Measurements from ENCODE around the gene LRIT2.

GRCh38 chr10:84185526-84186175 lies 39.7 kb downstream of the LRIT2 start:
- TF ChIP-seq, protein P1, sequence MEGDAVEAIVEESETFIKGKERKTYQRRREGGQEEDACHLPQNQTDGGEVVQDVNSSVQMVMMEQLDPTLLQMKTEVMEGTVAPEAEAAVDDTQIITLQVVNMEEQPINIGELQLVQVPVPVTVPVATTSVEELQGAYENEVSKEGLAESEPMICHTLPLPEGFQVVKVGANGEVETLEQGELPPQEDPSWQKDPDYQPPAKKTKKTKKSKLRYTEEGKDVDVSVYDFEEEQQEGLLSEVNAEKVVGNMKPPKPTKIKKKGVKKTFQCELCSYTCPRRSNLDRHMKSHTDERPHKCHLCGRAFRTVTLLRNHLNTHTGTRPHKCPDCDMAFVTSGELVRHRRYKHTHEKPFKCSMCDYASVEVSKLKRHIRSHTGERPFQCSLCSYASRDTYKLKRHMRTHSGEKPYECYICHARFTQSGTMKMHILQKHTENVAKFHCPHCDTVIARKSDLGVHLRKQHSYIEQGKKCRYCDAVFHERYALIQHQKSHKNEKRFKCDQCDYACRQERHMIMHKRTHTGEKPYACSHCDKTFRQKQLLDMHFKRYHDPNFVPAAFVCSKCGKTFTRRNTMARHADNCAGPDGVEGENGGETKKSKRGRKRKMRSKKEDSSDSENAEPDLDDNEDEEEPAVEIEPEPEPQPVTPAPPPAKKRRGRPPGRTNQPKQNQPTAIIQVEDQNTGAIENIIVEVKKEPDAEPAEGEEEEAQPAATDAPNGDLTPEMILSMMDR (IDR thresholded peaks at IDR 0.05; ENCODE audit: low read depth, low read length, poor library complexity, severe bottlenecking), result no peak
- TF ChIP-seq EZH2phosphoT487 (IDR thresholded peaks at IDR 0.05; ENCODE audit: borderline replicate concordance, low read length), result no peak

Data from DOHH2 (cell line).